Psoas muscle (tissue), 8 donors: ENCODE results near the gene ADAP1. TPM values are rescaled to one million over a fixed set of nuclear protein-coding genes. Genes with fewer than 3 reads are reported as not detected.

Source experiments
- ATAC-seq, 4 donors: fragments of 200-7000 bp; cut with Tn5 transposase; one replicate each; pipeline ENCODE4 v1.9.1; 2020; ENCODE audit warnings: moderate library complexity in 3 of 4, mild to moderate bottlenecking in 2 of 4
- DNase-seq, 2 donors: peaks; one replicate each; pipeline ENCODE4 v3.0.0-alpha.2; 2020
- H3K27ac ChIP-seq: fragments of 200-600 bp; one replicate; pipeline ENCODE4 v1.8.0; 2022
- H3K27me3 ChIP-seq, 3 donors: fragments of 200-600 bp in 1 of 3; one replicate each; pipeline versions ENCODE4 v1.6.1 to v1.8.0; 2013 to 2022; ENCODE audit warnings: low read length in 2 of 3, mild to moderate bottlenecking in 2 of 3, moderate library complexity in 1 of 3; ENCODE audit not compliant: insufficient read depth in 3 of 3
- H3K36me3 ChIP-seq, 2 donors: fragments of 200-600 bp in 1 of 2; one replicate each; pipeline versions ENCODE4 v1.6.1 to v1.8.0; 2013 to 2022; ENCODE audit warnings: low read depth in 1 of 2, mild to moderate bottlenecking in 1 of 2, moderate library complexity in 1 of 2; ENCODE audit not compliant: insufficient read depth in 1 of 2
- H3K4me1 ChIP-seq: fragments of 200-600 bp; one replicate; pipeline ENCODE4 v1.8.0; 2022
- H3K4me3 ChIP-seq: fragments of 200-600 bp; one replicate; pipeline ENCODE4 v1.8.0; 2022; ENCODE audit warnings: mild to moderate bottlenecking
- H3K9me3 ChIP-seq: fragments of 200-600 bp; one replicate; pipeline ENCODE4 v1.8.0; 2022
- WGBS, 3 donors: extraction: QIAGEN DNeasy Blood & Tissue Kit; methylation state at CpG; one replicate each; pipeline versions ENCODE4 v1.1.6 to v1.1.7; 2013; 5-methylcytosine and 5-hydroxymethylcytosine counted together
- intact Hi-C, 2 donors: fragments of 100-400 bp; cut with DNase I; formaldehyde crosslinking; loops; one replicate each; pipeline versions ENCODE4 v1.11.0 to v1.14.2; 2022
- polyA plus RNA-seq, 3 donors: library from polyadenylated mRNA; stranded (reverse); fragments of 200-250 nt; gene quantifications; one replicate each; pipeline ENCODE4 v1.2.3, GENCODE V29; 2013
- total RNA-seq, 4 donors: library from RNA; stranded (reverse); fragmentation: NEBNext Ultra II Directional in 2 of 4; extraction: Animal tissue kit (Norgen Biotek cat#: 25700) in 2 of 4; gene quantifications; one replicate each; pipeline versions ENCODE4 v1.2.1 to v1.2.4, GENCODE V29; 2021 to 2023
- TF ChIP-seq, protein P1 (sequence below): fragments of 200-600 bp; IDR thresholded peaks from one replicate; pipeline ENCODE4 v1.8.0; 2022; ENCODE audit warnings: antibody characterized with exemption
- donor health status: healthy with polysubstance abuse.
- donor health status: DM: no; HTN: no; CAD: no; lungs with moderate emphysema.
- donor health status: Bipolar disorder and iron deficiency.
- donor health status: healthy.
- donor health status: DM: yes; HTN: yes; CAD: no.
- donor health status: DM: no; HTN: no; CAD: no.
- donor health status: DM: no; HTN: no; CAD: no.
- donor health status: DM: yes; HTN: yes; CAD: no.

The ADAP1 gene
- total and polyA plus RNA-seq, 7 donors: 0.18 to 1.4 (median 0.88) TPM

DNA sequence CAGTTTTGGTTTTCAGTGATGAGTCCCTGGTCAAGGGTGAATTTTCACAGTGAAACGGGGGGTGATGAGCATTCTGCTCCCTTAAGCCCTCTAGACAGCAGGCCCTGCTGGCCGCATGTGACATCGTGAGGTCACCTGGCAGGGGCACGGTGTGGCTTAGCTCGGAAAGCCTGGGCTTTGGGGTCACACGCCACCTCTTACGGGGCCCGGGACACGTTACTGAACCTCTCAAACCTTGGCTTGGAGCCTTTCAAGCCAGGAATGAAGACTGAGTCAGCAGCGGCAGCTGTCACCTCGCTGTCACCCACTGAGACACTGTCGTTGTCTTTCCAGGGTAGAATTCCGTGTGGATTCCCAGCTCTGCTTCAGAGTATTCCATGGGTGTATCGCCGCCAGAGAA lies 74.0 kb downstream of the ADAP1 start:
- no peaks in the 10 kb centered on the region for H3K9me3 ChIP-seq
- TF ChIP-seq, protein P1, sequence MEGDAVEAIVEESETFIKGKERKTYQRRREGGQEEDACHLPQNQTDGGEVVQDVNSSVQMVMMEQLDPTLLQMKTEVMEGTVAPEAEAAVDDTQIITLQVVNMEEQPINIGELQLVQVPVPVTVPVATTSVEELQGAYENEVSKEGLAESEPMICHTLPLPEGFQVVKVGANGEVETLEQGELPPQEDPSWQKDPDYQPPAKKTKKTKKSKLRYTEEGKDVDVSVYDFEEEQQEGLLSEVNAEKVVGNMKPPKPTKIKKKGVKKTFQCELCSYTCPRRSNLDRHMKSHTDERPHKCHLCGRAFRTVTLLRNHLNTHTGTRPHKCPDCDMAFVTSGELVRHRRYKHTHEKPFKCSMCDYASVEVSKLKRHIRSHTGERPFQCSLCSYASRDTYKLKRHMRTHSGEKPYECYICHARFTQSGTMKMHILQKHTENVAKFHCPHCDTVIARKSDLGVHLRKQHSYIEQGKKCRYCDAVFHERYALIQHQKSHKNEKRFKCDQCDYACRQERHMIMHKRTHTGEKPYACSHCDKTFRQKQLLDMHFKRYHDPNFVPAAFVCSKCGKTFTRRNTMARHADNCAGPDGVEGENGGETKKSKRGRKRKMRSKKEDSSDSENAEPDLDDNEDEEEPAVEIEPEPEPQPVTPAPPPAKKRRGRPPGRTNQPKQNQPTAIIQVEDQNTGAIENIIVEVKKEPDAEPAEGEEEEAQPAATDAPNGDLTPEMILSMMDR: no peak
- H3K36me3 ChIP-seq: no peaks in the 10 kb centered on the region
- peak; percentile 62 to 87 for DNase-seq
- H3K27ac ChIP-seq: peak overlapping the region; percentile 87
- peaks cover 54% of the 10 kb centered on the region for H3K4me1 ChIP-seq
- intact Hi-C loops: no loop called here
- peak overlapping the region; percentile 80 for H3K4me3 ChIP-seq
- 24 to 38% (median 27%) methylated on average over 15 of the region's 15 CpGs for WGBS, 3 donors
- peak; percentile 54 to 69 (median 65) for ATAC-seq
- no peaks in the 10 kb centered on the region for H3K27me3 ChIP-seq

DNA sequence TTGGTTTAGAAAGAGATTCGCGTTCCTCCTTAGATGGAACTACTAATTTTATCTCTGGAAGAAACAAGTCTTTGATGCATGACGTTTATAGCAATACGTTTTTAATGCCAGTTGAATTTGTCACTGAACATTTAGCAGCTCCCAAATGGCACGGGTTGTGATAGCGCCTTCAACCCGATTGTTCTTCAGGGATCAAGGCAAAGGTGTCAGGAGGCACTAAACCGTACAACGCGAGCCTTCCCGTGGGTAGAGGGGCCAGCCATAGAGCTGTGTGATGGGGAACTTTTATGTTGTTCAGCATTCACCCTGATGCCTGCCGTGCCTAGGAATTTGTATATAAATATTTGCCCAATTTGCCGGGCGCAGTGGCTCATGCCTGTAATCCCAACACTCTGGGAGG lies 74.8 kb downstream of the ADAP1 start:
- Histone ChIP-seq H3K4me3 (peak overlapping the region; percentile 80), H3K4me1 (peaks cover 53% of the 10 kb centered on the region), H3K27ac (peak overlapping the region; percentile 87), H3K9me3 (no peaks in the 10 kb centered on the region), H3K36me3 (peaks cover 0 to 7% of the 10 kb centered on the region in 2 donors), H3K27me3 (no peaks in the 10 kb centered on the region)
- intact Hi-C loops: loop anchor here (10.0 kb wide), 1 partner anchor 555 kb away; no protein-coding TSS in a partner anchor
- DNase-seq: no peak
- ATAC-seq: no peak
- TF ChIP-seq, protein P1: no peak
- 62 to 70% (median 65%) methylated on average over 14 of the region's 14 CpGs for WGBS, 3 donors

DNA sequence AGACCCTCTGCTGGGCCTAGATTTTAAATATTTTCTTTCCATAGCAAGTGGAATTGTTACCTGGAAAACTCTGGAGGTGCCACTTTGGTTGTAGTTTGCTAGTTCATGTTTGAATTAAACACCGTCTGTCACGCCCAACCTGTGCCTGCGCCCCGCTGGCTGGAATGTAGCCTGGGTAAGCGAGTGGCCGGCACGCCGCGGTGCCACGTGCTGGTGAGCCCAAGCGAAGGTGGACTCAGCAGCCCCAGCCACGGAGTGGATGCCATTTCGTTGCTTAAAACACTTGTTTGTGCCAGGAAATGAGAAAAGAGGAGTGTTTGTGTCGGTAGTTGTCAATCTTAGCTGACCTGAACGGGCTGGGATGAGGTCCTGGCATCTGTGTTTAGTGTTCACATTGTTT lies 75.4 kb downstream of the ADAP1 start:
- Histone ChIP-seq H3K9me3 (no peaks in the 10 kb centered on the region), H3K4me3 (peak overlapping the region; percentile 80), H3K27ac (peak overlapping the region; percentile 87), H3K27me3 (no peaks in the 10 kb centered on the region), H3K36me3 (peaks cover 0 to 13% of the 10 kb centered on the region in 2 donors), H3K4me1 (peaks cover 51% of the 10 kb centered on the region)
- DNase-seq (peak; percentile 41 to 77), ATAC-seq (peak; percentile 17 to 47 (median 34))
- 51 to 80% (median 61%) methylated on average over 15 of the region's 15 CpGs for whole genome bisulfite sequencing, 3 donors
- intact Hi-C loops: loop anchor here (10.0 kb wide), 1 partner anchor 554 kb away; no protein-coding TSS in a partner anchor
- TF ChIP-seq, protein P1: no peak

DNA sequence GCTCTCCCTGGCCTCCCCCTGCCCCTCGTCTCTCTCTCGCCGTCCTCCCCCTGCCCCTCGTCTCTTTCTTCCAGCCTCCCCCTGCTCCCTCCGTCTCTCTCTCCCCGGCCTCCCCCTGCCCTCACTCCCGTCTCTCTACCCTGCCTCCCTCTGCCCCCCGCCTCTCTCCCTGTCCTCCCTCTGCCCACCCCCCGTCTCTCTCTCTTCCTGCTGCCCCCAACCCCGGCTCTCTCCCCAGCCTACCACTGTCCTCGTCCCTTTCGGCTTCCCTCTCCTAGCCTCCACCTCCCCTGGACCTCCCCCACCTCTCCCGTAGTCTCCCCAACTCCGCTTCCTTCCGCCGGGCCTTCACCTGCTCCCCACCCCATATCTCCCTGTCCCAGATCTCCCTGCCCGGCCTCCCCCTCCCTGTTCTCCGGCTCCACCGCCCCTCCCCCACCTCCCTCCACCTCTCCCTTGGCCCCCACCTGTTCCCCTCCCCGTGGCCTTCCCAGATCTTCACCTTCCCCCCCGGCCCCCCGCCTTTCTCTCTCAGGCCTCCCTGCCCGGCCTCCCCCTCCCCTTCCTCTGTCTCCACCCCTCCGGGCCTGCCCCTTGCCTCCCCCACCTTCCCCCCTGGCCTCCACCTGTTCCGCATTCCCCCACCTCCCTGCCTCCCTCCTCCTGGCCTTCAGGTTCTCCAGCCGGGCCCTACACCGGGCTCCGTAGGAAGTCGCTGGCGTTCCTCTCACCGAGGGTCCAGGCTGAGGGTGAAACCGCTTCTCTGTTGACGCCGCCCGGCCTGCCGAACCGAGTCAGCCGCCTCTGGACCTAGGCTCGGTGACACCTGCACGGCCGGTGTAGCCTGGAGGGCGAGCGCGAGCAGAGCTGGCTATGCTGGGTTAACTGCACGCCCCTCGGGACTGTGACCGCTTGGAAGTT lies 76.9 kb downstream of the ADAP1 start:
- Histone ChIP-seq H3K4me3 (peak overlapping the region; percentile 80), H3K27ac (peak overlapping the region; percentile 89), H3K4me1 (peaks cover 44% of the 10 kb centered on the region), H3K36me3 (peaks cover 0 to 26% of the 10 kb centered on the region in 2 donors), H3K9me3 (no peaks in the 10 kb centered on the region), H3K27me3 (no peaks in the 10 kb centered on the region)
- DNase-seq (peak in 1 of 2 donors; percentile 67), ATAC-seq (no peak)
- intact Hi-C loops: loop anchor here (10.0 kb wide), 1 partner anchor 553 kb away; no protein-coding TSS in a partner anchor
- WGBS, 3 donors: 10 to 17% (median 12%) methylated on average over 44 to 47 of the region's 47 CpGs
- TF ChIP-seq, protein P1: no peak
